HG02571 (cell line): Measurements from ENCODE around the gene AIF1.

Experiments used
- ATAC-seq: cut with Tn5 transposase; IDR thresholded peaks from one replicate; pipeline ENCODE4 v1.9.1; 2021; ENCODE audit warnings: mild to moderate bottlenecking, moderate library complexity; ENCODE audit not compliant: unreplicated experiment

The AIF1 gene

GRCh38 chr6:31614684-31615578 is at the start of gene AIF1:
AIF1 (plus strand) TSS chr6:31615234; CDS start chr6:31615330, 96 bp downstream.
- ATAC-seq = no peak

- ATAC-seq = no peak
These were observed 47.3 kb upstream of the AIF1 start for GRCh38 chr6:31567531-31568370.

GRCh38 chr6:31568537-31568961 is 46.5 kb upstream of the AIF1 start:
- peak; percentile 57 for ATAC-seq

GRCh38 chr6:31569861-31570536 is 45.0 kb upstream of the AIF1 start:
- no peak for ATAC-seq

GRCh38 chr6:31572041-31572911 is 42.8 kb upstream of the AIF1 start, which contains the start of gene LTA:
LTA (plus strand) TSS chr6:31572289; CDS start chr6:31572743, 454 bp downstream.
- ATAC-seq = no peak

GRCh38 chr6:31573239-31574105 is 41.6 kb upstream of the AIF1 start:
- no peak for ATAC-seq

DNA sequence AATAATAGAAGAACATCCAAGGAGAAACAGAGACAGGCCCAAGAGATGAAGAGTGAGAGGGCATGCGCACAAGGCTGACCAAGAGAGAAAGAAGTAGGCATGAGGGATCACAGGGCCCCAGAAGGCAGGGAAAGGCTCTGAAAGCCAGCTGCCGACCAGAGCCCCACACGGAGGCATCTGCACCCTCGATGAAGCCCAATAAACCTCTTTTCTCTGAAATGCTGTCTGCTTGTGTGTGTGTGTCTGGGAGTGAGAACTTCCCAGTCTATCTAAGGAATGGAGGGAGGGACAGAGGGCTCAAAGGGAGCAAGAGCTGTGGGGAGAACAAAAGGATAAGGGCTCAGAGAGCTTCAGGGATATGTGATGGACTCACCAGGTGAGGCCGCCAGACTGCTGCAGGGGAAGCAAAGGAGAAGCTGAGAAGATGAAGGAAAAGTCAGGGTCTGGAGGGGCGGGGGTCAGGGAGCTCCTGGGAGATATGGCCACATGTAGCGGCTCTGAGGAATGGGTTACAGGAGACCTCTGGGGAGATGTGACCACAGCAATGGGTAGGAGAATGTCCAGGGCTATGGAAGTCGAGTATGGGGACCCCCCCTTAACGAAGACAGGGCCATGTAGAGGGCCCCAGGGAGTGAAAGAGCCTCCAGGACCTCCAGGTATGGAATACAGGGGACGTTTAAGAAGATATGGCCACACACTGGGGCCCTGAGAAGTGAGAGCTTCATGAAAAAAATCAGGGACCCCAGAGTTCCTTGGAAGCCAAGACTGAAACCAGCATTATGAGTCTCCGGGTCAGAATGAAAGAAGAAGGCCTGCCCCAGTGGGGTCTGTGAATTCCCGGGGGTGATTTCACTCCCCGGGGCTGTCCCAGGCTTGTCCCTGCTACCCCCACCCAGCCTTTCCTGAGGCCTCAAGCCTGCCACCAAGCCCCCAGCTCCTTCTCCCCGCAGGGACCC is 40.6 kb upstream of the AIF1 start:
- no peak for ATAC-seq

GRCh38 chr6:31575335-31575901 is 39.6 kb upstream of the AIF1 start, which contains the start of gene TNF:
TNF (plus strand) TSS chr6:31575565; CDS start chr6:31575742, 177 bp downstream.
- no peak for ATAC-seq

DNA sequence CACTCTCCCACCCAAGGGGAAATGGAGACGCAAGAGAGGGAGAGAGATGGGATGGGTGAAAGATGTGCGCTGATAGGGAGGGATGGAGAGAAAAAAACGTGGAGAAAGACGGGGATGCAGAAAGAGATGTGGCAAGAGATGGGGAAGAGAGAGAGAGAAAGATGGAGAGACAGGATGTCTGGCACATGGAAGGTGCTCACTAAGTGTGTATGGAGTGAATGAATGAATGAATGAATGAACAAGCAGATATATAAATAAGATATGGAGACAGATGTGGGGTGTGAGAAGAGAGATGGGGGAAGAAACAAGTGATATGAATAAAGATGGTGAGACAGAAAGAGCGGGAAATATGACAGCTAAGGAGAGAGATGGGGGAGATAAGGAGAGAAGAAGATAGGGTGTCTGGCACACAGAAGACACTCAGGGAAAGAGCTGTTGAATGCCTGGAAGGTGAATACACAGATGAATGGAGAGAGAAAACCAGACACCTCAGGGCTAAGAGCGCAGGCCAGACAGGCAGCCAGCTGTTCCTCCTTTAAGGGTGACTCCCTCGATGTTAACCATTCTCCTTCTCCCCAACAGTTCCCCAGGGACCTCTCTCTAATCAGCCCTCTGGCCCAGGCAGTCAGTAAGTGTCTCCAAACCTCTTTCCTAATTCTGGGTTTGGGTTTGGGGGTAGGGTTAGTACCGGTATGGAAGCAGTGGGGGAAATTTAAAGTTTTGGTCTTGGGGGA is 38.9 kb upstream of the AIF1 start:
- ATAC-seq = no peak

DNA sequence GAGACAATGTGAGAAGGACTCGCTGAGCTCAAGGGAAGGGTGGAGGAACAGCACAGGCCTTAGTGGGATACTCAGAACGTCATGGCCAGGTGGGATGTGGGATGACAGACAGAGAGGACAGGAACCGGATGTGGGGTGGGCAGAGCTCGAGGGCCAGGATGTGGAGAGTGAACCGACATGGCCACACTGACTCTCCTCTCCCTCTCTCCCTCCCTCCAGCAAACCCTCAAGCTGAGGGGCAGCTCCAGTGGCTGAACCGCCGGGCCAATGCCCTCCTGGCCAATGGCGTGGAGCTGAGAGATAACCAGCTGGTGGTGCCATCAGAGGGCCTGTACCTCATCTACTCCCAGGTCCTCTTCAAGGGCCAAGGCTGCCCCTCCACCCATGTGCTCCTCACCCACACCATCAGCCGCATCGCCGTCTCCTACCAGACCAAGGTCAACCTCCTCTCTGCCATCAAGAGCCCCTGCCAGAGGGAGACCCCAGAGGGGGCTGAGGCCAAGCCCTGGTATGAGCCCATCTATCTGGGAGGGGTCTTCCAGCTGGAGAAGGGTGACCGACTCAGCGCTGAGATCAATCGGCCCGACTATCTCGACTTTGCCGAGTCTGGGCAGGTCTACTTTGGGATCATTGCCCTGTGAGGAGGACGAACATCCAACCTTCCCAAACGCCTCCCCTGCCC is 38.0 kb upstream of the AIF1 start:
- no peak for ATAC-seq

DNA sequence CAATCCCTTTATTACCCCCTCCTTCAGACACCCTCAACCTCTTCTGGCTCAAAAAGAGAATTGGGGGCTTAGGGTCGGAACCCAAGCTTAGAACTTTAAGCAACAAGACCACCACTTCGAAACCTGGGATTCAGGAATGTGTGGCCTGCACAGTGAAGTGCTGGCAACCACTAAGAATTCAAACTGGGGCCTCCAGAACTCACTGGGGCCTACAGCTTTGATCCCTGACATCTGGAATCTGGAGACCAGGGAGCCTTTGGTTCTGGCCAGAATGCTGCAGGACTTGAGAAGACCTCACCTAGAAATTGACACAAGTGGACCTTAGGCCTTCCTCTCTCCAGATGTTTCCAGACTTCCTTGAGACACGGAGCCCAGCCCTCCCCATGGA is 37.5 kb upstream of the AIF1 start:
- ATAC-seq = no peak

DNA sequence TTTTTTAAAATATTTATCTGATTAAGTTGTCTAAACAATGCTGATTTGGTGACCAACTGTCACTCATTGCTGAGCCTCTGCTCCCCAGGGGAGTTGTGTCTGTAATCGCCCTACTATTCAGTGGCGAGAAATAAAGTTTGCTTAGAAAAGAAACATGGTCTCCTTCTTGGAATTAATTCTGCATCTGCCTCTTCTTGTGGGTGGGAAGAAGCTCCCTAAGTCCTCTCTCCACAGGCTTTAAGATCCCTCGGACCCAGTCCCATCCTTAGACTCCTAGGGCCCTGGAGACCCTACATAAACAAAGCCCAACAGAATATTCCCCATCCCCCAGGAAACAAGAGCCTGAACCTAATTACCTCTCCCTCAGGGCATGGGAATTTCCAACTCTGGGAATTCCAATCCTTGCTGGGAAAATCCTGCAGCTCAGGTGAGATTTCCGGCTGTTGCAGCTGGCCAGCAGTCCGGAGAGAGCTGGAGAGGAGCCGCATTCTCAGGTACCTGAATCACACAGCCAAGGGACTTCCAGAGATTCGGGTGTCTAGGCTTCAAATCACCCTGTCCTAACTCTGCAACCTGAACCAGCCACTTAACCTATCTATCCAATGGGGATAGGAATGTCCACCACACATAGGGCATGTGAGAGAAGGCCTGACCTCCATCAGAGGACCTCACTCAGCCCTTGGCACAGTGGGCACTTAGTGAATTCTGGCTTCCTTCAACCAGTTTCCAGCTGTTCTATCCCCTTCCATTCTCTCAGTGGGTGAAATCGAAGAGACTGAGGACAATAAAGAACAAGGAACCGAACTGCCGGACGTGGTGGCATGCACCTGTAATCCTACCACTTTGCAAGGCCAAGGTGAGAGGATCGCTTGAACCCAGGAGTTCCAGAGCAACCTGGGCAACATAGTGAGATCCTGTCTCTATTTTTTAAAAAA is 36.6 kb upstream of the AIF1 start:
- ATAC-seq = no peak

- no peak for ATAC-seq
These were observed 35.9 kb upstream of the AIF1 start for GRCh38 chr6:31579119-31579505.

- ATAC-seq = no peak
These were observed 35.2 kb upstream of the AIF1 start for GRCh38 chr6:31579546-31580437.

DNA sequence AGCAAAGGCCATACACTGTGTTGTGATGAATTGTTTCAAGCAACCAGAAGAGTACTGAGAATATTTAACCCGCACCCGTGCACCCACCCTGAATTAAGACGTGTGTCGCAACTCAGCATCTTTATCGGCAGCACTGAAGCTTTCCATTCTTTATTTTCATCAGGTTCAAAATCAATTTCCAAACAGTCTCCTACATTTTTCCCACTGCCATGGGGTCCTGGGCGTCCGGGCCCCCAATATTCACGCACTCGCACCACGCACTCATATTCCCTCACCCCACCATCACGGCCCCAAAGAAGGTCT is 34.6 kb upstream of the AIF1 start:
- ATAC-seq = no peak
